Measurements from ENCODE around the gene BST2.

The BST2 gene

GRCh38 chr19:17406046-17406886, 836 bp upstream of the BST2 start:
- Histone ChIP-seq H3K9me3 (ENCODE audit: insufficient read depth, low read length, severe bottlenecking) (no peaks in the 10 kb centered on the region), H2AFZ (ENCODE audit: low read depth, low read length) (peak overlapping the region; percentile 84), H3K9ac (ENCODE audit: low read depth, low read length) (peak overlapping the region; percentile 64), H4K20me1 (ENCODE audit: insufficient read depth, low read length) (no peaks in the 10 kb centered on the region), H3K4me2 (ENCODE audit: insufficient read depth, low read length) (peak overlapping the region; percentile 92), H3K4me3 (ENCODE audit: low read depth in 1 of 2, low read length in 2 of 2) (peak overlapping the region; percentile 33 to 72; a peak in 3 of 4 replicates), H3K36me3 (ENCODE audit: insufficient read depth, low read length) (peaks cover 11% of the 10 kb centered on the region), H3K27ac (ENCODE audit: low read length) (peak overlapping the region; percentile 94), H3K4me1 (ENCODE audit: insufficient read depth, low read length) (peaks cover 44% of the 10 kb centered on the region), H3K79me2 (ENCODE audit: insufficient read depth, low read length) (peaks cover 28% of the 10 kb centered on the region), H3K27me3 (ENCODE audit: insufficient read depth, low read length, poor library complexity) (no peaks in the 10 kb centered on the region)
- ATAC-seq (ENCODE audit: insufficient read depth, low read depth) (no peak; the same call in 2 of the 3 replicates), DNase-seq (peak; percentile 25)
- TF ChIP-seq, protein P1, sequence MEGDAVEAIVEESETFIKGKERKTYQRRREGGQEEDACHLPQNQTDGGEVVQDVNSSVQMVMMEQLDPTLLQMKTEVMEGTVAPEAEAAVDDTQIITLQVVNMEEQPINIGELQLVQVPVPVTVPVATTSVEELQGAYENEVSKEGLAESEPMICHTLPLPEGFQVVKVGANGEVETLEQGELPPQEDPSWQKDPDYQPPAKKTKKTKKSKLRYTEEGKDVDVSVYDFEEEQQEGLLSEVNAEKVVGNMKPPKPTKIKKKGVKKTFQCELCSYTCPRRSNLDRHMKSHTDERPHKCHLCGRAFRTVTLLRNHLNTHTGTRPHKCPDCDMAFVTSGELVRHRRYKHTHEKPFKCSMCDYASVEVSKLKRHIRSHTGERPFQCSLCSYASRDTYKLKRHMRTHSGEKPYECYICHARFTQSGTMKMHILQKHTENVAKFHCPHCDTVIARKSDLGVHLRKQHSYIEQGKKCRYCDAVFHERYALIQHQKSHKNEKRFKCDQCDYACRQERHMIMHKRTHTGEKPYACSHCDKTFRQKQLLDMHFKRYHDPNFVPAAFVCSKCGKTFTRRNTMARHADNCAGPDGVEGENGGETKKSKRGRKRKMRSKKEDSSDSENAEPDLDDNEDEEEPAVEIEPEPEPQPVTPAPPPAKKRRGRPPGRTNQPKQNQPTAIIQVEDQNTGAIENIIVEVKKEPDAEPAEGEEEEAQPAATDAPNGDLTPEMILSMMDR (IDR thresholded peaks at IDR 0.05; ENCODE audit: borderline replicate concordance, extremely low read depth, low read length, poor library complexity, severe bottlenecking) = no peak
- TF ChIP-seq EZH2 (IDR thresholded peaks at IDR 0.05; ENCODE audit: borderline replicate concordance, low read depth, low read length, severe bottlenecking) = no peak

- Histone ChIP-seq H3K36me3 (ENCODE audit: insufficient read depth, low read length) (peaks cover 14% of the 10 kb centered on the region), H3K4me3 (ENCODE audit: low read depth in 1 of 2, low read length in 2 of 2) (peak overlapping the region; percentile 33 to 72; a peak in 3 of 4 replicates)
These were observed 695 bp downstream of the BST2 start for GRCh38 chr19:17404621-17405249.

DNA sequence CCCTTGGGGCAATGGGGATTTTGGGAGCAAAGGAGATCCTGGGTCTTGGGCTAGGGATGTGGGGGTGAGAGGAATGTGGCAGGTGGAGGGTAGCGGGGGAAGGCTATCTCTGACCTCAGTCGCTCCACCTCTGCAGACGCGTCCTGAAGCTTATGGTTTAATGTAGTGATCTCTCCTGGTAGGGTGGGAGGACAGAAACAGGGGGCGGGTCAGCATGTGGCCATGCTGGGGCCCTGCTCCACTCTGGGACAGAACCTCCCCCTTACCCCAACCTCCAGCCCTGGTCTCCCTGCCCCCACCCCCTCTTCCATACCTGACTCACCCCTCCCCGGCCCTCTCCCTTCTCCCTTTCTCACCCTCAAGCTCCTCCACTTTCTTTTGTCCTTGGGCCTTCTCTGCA, 1.4 kb downstream of the BST2 start:
- Histone ChIP-seq H3K36me3 (ENCODE audit: insufficient read depth, low read length) (peaks cover 14% of the 10 kb centered on the region), H4K20me1 (ENCODE audit: insufficient read depth, low read length) (no peaks in the 10 kb centered on the region), H3K27me3 (ENCODE audit: insufficient read depth, low read length, poor library complexity) (no peaks in the 10 kb centered on the region), H3K9me3 (ENCODE audit: insufficient read depth, low read length, severe bottlenecking) (no peaks in the 10 kb centered on the region), H3K4me2 (ENCODE audit: insufficient read depth, low read length) (peak overlapping the region; percentile 92), H3K9ac (ENCODE audit: low read depth, low read length) (peak overlapping the region; percentile 64), H3K27ac (ENCODE audit: low read length) (peak overlapping the region; percentile 94), H3K79me2 (ENCODE audit: insufficient read depth, low read length) (peaks cover 28% of the 10 kb centered on the region), H2AFZ (ENCODE audit: low read depth, low read length) (no peak overlapping the region), H3K4me3 (ENCODE audit: low read depth in 1 of 2, low read length in 2 of 2) (peak overlapping the region in 1 of 2 experiments; percentile 72; a peak in 2 of 4 replicates), H3K4me1 (ENCODE audit: insufficient read depth, low read length) (peaks cover 44% of the 10 kb centered on the region)
- no peak for ATAC-seq (ENCODE audit: insufficient read depth, low read depth)
- TF ChIP-seq, protein P1 (IDR thresholded peaks at IDR 0.05; ENCODE audit: borderline replicate concordance, extremely low read depth, low read length, poor library complexity, severe bottlenecking) = no peak
- no peak for TF ChIP-seq EZH2 (IDR thresholded peaks at IDR 0.05; ENCODE audit: borderline replicate concordance, low read depth, low read length, severe bottlenecking)
- DNase-seq = no peak

More at GRCh38 chr19:17404621-17405249, 695 bp downstream of the BST2 start:
- Histone ChIP-seq H3K4me1 (ENCODE audit: insufficient read depth, low read length) (peaks cover 44% of the 10 kb centered on the region), H3K27ac (ENCODE audit: low read length) (peak overlapping the region; percentile 94), H2AFZ (ENCODE audit: low read depth, low read length) (peak overlapping the region; percentile 84), H3K4me2 (ENCODE audit: insufficient read depth, low read length) (peak overlapping the region; percentile 92), H3K9ac (ENCODE audit: low read depth, low read length) (peak overlapping the region; percentile 64), H3K27me3 (ENCODE audit: insufficient read depth, low read length, poor library complexity) (no peaks in the 10 kb centered on the region), H4K20me1 (ENCODE audit: insufficient read depth, low read length) (no peaks in the 10 kb centered on the region), H3K9me3 (ENCODE audit: insufficient read depth, low read length, severe bottlenecking) (no peaks in the 10 kb centered on the region), H3K79me2 (ENCODE audit: insufficient read depth, low read length) (peaks cover 28% of the 10 kb centered on the region)
- DNase-seq = no peak
- TF ChIP-seq, protein P1 (IDR thresholded peaks at IDR 0.05; ENCODE audit: borderline replicate concordance, extremely low read depth, low read length, poor library complexity, severe bottlenecking) = no peak
- no peak for TF ChIP-seq EZH2 (IDR thresholded peaks at IDR 0.05; ENCODE audit: borderline replicate concordance, low read depth, low read length, severe bottlenecking)
- ATAC-seq (ENCODE audit: insufficient read depth, low read depth) = no peak

Measured in DND-41 (cell line).